Epithelial cell of prostate (primary cell): ENCODE results near the gene KRTAP12-3.
"Not testable (repeated sequence)": the region's sequence is repeated elsewhere in the genome, so short reads cannot be mapped to it uniquely, and the experiment has no call there.

Experiments
- DNase-seq: peaks from one replicate; pipeline ENCODE4 v3.0.0-alpha.2; 2011; ENCODE audit warnings: low read depth, low spot score
- H3K27ac ChIP-seq: fragments of 450-650 bp; 2 replicates; pipeline ENCODE4 v1.5.1; 2017; ENCODE audit warnings: mild to moderate bottlenecking

Gene KRTAP12-3, protein sequence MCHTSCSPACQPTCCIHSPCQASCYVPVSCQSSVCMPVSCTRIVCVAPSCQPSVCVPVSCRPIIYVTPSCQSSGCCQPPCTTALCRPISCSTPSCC

DNA sequence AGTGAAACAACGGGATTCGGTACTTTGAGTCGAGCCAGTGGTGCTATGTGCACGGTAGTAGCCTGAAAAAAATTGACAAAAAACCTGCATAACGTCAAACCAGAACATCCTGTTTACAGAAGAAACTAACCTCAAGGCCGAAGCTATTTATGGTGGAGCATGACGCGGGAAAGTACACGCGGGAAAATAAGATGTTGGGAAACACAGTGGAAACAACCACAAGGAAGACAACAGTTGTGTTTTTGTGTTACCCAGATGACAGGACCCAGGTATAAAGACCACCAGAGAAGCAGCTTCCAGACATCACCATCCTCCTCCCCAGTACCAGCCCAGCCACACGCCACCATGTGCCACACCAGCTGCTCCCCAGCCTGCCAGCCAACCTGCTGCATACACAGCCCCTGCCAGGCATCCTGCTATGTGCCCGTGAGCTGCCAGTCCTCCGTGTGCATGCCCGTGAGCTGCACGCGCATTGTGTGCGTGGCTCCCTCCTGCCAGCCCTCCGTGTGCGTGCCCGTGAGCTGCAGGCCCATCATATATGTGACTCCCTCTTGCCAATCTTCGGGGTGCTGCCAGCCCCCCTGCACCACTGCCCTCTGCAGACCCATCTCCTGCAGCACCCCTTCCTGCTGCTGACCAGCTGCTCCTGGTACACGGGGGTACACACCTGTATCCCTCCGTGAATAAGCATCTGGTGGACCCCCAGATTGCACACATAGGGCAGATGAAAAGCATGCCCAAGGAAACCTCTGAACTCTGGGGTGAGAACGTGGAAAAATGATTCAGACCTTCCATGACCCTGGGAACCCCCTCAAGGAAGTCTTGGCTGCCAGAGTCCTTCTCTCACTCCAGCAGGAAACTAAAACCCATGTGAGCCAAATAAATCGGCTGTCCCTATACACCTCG is at the start of gene KRTAP12-3:
Gene KRTAP12-3 (plus strand): TSS at position 298 of the 906 bp plus-strand sequence. CDS start 48 bp downstream, at position 346.
- no peak within 1 kb of the TSS for H3K27ac ChIP-seq
- DNase-seq: no peak

DNA sequence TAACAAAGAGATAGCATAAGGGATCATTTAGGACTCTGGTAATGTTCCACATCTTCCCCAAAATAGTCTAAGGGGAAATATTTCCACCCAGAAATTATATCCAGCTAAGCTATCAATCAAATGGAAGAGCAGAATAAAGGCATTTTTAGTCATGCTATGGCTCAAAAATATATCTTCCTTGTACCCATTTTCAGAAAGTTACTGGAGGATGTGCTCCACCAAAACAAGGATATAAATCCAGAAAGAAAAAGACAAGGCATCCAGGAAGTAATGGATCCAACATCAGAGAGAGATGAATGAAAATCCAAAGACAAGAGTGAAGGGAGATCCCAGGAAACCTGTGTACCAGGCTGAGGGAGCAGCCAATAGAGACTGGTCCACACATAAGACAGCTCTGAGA is 48.5 kb upstream of the KRTAP12-3 start:
- DNase-seq: no peak
- H3K27ac ChIP-seq: no peak overlapping the region

DNA sequence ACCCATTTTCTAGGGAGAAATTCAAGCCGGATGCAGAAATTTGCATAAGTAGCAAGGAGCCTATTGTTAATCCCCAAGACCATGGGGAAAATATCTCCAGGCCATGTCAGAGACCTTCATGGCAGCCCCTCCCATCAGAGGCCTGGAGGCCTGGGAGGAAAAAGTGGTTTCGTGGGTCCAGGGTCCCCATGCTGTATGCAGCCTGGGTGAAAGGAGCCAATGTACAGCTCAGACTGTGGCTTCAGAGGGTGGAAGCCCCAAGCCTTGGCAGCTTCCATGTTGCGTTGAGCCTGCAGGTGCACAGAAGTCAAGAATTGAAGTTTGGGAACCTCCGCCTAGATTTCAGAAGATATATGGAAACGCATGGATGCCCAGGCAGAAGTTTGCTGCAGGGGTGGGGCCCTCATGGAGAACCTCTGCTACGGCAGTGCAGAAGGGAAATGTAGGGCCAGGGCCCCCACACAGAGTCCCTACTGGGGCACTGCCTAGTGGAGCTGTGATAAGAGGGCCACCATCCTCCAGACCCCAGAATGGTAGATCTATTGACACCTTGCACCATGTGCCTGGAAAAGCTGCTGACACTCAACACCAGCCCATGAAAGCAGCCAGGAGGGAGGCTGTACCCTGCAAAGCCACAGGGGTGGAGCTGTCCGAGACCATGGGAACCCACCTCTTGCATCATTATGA is 47.4 kb upstream of the KRTAP12-3 start:
- not testable (repeated sequence) for H3K27ac ChIP-seq, DNase-seq

DNA sequence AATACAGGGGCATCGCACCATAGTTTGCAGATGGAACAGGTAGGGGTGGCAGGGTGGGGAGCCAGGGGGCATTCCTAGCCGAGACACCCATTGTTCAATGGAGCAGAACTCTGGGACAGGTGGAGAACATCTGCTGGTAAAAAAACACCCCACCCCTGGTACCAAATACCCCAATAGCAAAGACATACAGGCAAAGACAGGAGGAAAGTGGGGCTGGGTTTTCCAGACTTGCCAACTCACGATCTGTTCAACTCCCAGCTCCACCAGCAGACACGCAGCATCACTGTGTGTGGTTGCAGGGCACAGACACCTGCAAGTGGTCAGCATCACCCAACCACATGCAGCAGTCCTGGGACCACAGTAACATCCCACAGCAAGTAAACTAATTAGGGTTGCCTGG is 46.2 kb upstream of the KRTAP12-3 start:
- H3K27ac ChIP-seq: no peak overlapping the region
- no peak for DNase-seq

DNA sequence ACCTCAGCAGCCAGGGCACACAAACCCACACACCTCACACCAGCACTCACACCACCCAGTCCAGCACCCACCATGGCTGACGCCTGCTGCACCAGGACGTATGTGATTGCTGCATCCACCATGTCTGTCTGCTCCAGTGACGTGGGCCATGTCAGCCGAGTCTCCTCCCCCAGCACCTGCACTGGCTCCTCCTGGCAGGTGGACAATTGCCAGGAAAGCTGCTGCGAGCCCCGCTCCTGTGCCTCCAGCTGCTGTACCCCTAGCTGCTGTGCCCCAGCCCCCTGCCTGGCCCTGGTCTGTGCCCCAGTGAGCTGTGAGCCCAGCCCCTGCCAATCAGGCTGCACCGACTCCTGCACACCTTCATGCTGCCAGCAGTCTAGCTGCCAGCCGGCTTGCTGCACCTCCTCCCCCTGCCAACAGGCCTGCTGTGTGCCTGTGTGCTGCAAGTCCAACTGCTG is 45.7 kb upstream of the KRTAP12-3 start, which contains the start of gene KRTAP10-8:
Gene KRTAP10-8 (plus strand): TSS at position 51 of the 458 bp plus-strand sequence. CDS start 22 bp downstream, at position 73.
- no peak for DNase-seq
- no peak within 1 kb of the TSS for H3K27ac ChIP-seq

DNA sequence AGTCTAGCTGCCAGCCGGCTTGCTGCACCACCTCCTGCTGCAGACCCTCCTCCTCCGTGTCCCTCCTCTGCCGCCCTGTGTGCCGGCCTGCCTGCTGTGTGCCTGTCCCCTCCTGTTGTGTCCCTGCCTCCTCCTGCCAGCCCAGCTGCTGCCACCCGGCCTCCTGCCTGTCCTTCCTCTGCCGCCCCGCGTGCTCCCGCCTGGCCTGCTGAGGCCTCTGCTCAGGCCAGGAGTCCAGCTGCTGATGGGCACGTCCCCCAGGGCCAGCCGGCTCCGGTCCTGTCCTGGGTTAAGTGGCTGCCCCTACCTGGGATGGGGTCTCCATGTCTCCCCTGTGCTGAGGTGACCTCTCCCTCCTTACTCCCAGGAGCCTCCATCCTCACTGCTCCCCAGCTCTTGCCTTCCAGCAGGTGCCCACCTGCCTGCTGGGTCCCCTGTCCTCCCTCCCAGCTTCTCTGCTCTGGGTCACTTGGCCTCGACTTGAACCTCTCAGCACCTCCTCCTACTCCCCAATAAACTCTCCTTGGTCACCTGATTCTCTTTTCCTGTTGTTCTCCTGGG is 45.0 kb upstream of the KRTAP12-3 start:
- no peak overlapping the region for H3K27ac ChIP-seq

DNA sequence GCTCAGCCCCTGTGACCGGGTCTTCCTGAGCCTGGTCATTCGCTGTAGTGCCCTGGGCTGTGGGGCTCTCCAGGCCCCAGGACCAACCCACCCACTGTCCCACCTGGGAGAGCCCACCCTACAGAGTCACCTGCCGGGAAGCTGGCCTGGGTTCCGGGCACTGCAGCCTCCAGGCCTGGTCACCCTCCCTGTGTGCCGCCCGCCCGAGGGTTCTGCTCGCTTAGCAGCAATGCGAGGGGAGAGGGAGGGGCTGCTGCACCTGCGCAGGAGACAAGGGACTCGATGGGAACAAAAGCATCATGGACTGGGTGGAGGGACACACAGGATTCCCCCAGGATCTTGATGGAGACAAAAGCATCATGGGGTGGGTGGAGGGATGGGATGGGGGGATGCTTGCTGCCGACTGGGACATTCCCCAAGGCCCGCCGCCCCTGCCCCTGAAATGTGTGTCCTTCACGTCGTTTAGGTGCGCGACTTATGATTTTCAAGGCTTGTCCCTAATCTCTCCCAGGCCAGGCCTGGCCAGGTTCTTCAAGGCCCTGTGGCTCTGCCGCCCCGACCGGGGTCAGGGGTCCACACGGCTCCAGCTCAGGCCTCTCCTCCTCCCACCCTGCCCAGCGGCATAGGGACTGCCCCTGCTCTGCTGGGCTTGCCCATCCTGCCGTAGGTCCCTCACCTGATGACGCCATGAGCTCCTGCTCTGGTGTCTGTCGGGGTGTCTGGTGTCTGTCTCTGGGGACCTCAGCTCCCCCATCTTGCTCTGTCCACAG is 44.2 kb upstream of the KRTAP12-3 start:
- DNase-seq: no peak
- no peak overlapping the region for H3K27ac ChIP-seq

More for the DNA sequence above, 45.0 kb upstream of the KRTAP12-3 start:
- DNase-seq: no peak

DNA sequence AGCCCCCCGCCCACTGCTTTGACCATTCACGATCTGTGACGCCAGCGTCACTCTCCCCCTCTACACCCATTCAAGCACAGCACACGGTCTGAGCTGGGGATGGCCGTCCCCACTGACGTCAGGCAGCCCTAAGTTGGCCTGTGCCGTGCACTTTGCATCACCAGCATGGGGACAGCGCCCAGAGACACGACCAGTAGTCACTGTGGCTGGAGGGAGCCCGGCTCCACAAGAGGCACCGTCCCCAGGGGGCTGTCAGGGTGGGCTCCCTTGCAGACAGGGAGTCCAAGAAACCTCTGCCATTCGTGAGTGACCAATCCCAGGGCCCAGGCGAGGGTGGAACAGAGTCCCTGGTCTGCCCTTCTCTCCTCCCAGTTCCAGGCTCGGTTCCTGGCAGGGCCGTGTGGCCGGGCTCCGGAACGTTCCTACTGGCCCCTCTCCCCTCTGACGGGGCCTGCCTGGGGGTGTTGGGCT is 43.5 kb upstream of the KRTAP12-3 start:
- DNase-seq: no peak
- no peak overlapping the region for H3K27ac ChIP-seq

DNA sequence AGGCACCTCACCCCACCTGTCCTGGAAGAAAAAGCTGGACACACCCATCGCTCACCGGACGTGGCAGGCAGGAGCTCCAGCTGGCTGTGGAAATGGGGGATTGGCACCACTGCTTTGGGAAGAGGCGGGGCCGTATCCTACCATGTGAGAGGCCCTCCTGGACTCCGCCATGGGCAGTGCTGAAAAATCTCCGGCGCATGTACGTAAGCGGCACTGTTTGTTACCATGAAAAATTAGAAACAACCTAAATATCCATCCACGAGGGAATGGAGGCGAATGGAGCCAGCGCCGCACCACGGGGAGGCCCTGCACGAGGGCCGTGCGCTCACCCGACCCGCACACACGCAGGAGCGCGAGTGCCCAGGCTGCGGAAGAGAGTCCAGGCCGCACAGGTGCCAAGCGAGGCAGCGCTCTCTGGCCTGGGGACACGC is 42.8 kb upstream of the KRTAP12-3 start:
- no peak for DNase-seq
- no peak overlapping the region for H3K27ac ChIP-seq

DNA sequence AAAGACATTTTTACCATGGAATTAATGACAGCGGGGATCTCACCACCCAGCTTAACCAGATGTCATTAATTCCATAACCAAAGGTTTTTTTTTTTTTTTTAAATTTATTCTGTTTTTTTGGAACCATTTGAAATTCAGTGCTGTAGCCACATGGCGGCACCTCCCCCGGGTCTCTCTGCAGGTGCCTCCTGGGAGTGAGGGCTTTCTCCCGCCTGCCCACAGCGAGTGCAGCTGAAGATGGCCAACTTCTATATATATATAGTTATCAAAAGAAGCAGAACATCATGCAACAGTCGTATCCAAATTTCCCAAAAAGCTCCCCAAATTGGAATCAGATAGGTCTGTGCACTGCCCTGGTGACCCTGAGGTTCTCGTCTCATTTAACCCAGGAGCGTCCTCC is 42.3 kb upstream of the KRTAP12-3 start:
- no peak overlapping the region for H3K27ac ChIP-seq
- DNase-seq: no peak

DNA sequence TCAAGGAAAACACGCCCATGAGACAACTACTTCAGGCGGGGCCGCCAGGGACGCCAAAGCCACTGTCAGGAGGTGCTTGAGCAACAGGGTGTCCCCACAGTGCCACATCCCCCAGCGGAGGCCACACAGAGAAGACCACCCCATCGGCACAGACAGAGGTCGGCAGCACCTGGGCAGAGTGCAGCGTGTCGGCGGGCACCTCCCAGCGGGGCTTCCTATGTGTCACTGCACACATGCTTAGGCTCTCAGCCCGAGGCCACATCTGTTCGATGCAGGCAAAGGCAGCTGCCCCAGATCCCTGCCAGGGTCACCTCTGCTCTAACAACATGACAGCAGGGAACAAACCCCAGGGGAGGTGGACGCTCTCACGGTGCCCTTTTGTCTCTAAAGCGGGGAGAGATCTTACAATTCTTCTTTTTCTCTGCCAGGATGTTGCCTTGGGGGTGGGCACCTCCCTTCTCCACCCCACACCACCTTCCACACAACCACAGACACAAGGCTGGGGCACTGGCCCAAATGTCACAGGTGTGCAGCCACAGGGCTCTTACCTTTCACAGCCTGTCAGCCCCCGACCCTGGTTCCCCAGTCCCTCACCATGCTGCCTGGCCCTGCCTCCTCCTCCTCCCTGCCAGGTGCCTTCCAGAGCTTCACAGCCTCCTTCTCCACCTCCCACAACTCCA is 41.7 kb upstream of the KRTAP12-3 start:
- DNase-seq: no peak
- no peak overlapping the region for H3K27ac ChIP-seq

DNA sequence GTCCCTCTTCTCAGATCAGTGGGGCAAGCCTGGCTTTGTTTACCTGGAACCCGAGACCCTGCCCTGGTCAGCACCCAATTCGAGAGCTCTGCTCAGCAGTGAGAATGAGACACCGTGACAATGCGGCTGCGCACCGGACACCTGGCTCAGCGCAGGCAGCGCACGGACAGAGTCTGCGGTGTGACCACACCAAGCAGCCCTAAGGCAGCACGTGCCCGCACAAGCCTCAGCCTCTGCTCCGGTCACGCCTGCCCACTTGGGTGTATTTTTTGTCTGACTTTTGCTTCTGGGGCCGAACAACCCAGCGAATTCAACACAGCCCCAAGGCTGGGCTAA is 41.2 kb upstream of the KRTAP12-3 start:
- DNase-seq: no peak
- no peak overlapping the region for H3K27ac ChIP-seq

DNA sequence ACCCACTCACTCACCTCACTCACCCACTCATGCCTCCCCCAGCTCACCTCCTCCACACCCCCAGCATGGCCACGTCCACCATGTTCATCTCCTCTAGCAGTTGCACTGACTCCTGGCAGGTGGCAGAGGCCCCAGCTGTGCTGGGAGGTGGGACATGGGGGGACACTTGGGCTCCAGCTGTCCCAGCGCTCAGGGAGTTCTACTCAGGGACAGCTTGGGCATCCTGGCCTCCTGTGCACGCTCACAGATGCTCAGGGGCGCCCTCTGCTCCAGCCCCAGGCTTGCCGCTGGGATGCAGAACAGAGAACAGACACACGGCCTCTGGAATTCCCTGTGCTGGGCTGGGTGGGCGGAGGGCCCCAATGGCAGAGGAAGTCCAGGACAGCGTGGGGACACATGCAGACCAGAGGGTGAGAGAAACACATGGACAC is 40.6 kb upstream of the KRTAP12-3 start:
- no peak overlapping the region for H3K27ac ChIP-seq

DNA sequence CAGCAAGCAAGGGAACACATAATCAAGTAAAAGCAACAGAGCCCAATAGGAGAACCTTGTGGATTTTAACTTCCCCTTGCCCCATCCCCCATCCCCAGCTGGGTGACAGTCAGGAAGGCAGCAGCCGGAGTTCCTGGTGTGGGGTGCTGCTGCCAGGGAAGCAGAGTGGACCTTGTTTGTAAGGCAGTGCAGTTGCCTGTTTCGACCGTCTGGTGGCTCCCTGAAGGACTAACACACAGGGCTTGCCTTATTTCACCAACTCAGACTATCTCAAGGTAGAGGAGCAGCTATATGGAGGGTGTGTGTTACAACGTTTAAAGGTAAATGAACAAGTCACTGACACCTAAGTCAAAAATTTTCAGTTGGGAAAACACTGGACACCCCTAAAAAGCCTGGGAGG is 39.2 kb upstream of the KRTAP12-3 start:
- H3K27ac ChIP-seq: no peak overlapping the region
- DNase-seq: no peak

More for the DNA sequence above, 40.6 kb upstream of the KRTAP12-3 start:
- DNase-seq: no peak

DNA sequence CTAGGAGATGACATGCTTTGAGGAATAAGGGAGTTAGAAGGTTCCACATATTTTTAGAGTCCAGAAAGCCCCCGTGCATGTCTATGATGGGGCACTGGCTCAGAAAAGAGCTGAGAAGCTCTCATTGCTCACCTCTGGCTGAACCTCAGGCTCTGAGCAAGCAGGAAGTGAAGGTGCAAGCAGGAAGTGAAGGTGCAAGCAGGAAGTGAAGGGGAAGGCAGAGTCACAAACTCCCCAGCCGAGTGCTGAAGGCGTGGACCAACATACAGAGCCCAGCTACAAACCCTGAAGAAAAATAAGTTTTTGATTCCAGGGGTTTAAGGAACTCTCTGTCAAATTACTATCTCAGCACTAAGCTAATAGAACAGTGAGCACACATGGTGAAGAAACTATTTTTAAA is 38.8 kb upstream of the KRTAP12-3 start:
- no peak overlapping the region for H3K27ac ChIP-seq
- no peak for DNase-seq

DNA sequence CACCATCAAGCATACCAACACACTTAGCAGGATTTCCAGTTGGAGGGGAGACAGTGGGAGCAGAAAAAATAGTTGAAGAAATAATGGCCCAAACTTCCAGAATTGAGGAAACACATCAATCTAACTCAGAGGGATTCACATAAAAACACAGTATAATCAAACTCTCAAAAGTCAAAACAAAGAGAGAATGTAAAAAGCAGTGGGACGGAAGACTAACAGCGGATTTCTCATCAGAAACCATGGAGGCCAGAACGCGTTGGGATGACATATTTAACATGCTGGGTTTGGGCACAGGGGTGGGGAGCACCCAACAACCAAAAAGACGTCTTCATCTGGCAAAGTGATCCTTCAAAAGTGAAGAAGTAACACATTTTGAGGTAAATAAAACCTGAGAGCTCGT is 37.8 kb upstream of the KRTAP12-3 start:
- DNase-seq: no peak
- H3K27ac ChIP-seq: no peak overlapping the region

DNA sequence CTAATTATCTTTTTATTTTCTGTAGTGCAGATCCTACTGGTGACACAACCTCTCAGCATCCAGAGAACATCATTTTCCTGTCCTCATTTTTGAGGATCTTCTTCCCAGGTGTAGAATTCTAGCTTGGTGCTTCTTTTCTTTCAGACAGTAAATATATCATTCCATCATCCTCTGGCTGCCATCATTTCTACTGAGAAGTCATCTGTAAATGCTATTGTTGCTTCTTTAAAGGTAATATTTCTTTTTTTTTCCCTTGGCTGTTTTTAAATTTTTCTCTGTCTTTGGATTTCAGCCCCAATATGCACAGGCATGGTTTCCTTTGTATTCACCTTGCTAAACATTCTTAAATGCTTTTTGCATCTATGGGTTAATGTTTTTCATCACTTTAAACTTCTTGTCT is 34.2 kb upstream of the KRTAP12-3 start:
- H3K27ac ChIP-seq: no peak overlapping the region
- DNase-seq: no peak

DNA sequence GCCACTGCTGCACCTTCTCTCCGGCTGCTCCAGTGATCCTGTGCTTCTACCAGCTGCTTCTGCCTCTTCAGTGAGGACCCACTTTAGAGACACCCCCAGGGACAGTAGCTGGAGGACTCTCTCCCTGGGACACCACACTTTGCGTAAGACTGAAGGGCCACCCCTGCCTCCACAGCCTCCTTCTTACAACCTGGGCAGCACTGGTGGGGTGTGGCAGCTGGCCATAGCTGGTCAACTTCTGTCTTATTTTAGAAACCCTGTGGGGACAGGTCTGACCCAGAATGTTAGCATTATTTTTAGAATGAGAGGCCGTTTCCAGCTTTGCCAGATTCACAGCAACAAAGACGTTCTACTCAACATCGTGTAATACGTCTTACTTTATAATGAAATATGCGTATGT is 32.0 kb upstream of the KRTAP12-3 start:
- H3K27ac ChIP-seq: no peak overlapping the region

DNA sequence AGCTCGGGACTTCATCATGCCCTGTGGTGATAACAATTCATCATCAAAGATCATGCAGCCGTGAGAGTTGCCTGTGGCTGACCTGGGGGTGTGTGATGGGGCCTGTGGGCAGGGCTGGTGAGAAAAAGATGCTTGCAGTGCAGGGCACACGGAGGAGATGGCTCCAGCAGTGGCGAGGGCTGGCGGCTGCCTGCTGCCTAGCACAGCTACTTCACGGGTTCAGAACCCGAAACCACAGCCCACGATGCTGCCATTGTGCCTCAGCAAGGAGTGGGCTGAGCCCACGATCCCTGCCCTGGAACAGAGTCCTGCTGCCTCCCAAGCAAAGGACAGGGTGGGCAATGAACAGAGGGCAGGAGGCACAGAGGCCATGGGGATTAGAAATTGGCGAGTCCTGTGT is 31.5 kb upstream of the KRTAP12-3 start:
- no peak for DNase-seq
- no peak overlapping the region for H3K27ac ChIP-seq

More for the DNA sequence above, 32.0 kb upstream of the KRTAP12-3 start:
- DNase-seq: no peak
